OCI-LY1 (cell line): ENCODE data around the gene DCAF7.

ENCODE experiments used
- EZH2 ChIP-seq: fragments of 200-600 bp; sonication (generic), shearing (Covaris generic); IDR thresholded peaks from 2 replicates; pipeline ENCODE4 v1.8.0; 2017; ENCODE audit warnings: borderline replicate concordance, mixed run types, mild to moderate bottlenecking, antibody characterized with exemption, low read length, moderate library complexity, mixed read lengths
- TF ChIP-seq, protein P1 (sequence below): fragments of 200-600 bp; sonication (generic), shearing (Covaris generic); IDR thresholded peaks from 2 replicates; pipeline ENCODE4 v1.5.1; 2017; ENCODE audit warnings: mild to moderate bottlenecking, antibody characterized with exemption, low read length, moderate library complexity, mixed read lengths

DNA sequence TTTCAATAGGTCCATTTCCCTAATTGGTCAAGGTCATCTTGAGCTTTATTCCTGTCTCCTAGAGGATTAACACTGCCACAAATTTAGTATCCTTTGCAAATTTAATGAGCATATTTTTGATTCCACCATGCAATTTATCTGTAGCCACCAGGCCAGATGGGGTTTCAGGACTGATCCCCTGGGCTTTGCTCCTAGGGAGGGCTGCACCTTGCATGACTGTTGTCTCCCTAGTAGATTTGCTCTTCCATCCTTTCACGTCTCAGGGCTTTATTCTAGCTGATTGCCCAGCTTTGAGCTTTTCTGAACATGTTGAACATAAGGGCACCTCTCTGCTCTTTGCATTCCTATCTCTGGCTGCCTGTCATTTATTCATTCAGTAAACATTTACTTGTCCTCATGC is 34.9 kb upstream of the DCAF7 start:
- no peak for TF ChIP-seq EZH2
- TF ChIP-seq, protein P1, sequence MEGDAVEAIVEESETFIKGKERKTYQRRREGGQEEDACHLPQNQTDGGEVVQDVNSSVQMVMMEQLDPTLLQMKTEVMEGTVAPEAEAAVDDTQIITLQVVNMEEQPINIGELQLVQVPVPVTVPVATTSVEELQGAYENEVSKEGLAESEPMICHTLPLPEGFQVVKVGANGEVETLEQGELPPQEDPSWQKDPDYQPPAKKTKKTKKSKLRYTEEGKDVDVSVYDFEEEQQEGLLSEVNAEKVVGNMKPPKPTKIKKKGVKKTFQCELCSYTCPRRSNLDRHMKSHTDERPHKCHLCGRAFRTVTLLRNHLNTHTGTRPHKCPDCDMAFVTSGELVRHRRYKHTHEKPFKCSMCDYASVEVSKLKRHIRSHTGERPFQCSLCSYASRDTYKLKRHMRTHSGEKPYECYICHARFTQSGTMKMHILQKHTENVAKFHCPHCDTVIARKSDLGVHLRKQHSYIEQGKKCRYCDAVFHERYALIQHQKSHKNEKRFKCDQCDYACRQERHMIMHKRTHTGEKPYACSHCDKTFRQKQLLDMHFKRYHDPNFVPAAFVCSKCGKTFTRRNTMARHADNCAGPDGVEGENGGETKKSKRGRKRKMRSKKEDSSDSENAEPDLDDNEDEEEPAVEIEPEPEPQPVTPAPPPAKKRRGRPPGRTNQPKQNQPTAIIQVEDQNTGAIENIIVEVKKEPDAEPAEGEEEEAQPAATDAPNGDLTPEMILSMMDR: no peak
